NOMO-1 (cell line): ENCODE measurements around the gene ETF1.

ENCODE experiments used
- DNase-seq, 2 experiments: peaks; one replicate each; lab custom pipeline; 2025; ENCODE audit not compliant: unreplicated experiment in 2 of 2; lab: John Stamatoyannopoulos, UW

The ETF1 gene

GRCh38 chr5:138465261-138466124, 77.5 kb downstream of the ETF1 start, which contains the start of gene EGR1:
TSS of gene EGR1 (plus strand) at chr5:138465479. CDS start at chr5:138465762, 283 bp downstream.
- DNase-seq, result peak; percentile 86 to 89

GRCh38 chr5:138464388-138465260, 78.4 kb downstream of the ETF1 start:
- peak; percentile 97 to 98 for DNase-seq

GRCh38 chr5:138464008-138464387, 79.0 kb downstream of the ETF1 start:
- peak; percentile 89 to 94 for DNase-seq

GRCh38 chr5:138463419-138464007, 79.5 kb downstream of the ETF1 start:
- no peak for DNase-seq

GRCh38 chr5:138461343-138462125, 81.5 kb downstream of the ETF1 start:
- no peak for DNase-seq

- DNase-seq, result no peak
These were observed 82.9 kb downstream of the ETF1 start for GRCh38 chr5:138460032-138460693.

GRCh38 chr5:138459311-138459933, 83.6 kb downstream of the ETF1 start:
- DNase-seq, result peak; percentile 21 to 23

- DNase-seq, result no peak
These were observed 84.2 kb downstream of the ETF1 start for GRCh38 chr5:138458856-138459255.

GRCh38 chr5:138458384-138458783, 84.7 kb downstream of the ETF1 start:
- no peak for DNase-seq

- DNase-seq, result no peak
These were observed 85.3 kb downstream of the ETF1 start for GRCh38 chr5:138457531-138458275.
